Peyer's patch (tissue), 4 donors: ENCODE results near the gene SLC39A7. TPM values are rescaled to one million over a fixed set of nuclear protein-coding genes. Genes with fewer than 3 reads are reported as not detected.

ENCODE experiments used
- DNase-seq, 3 donors: peaks; one replicate each; pipeline ENCODE4 v3.0.0-alpha.2; 2017 to 2019
- H3K27ac ChIP-seq, 4 donors: fragments of 200-600 bp; sonication (generic); one replicate each; pipeline ENCODE4 v1.5.1; 2016 to 2019
- H3K27me3 ChIP-seq, 2 donors: fragments of 200-600 bp; sonication (generic); one replicate each; pipeline ENCODE4 v1.5.1; 2019
- H3K36me3 ChIP-seq, 3 donors: fragments of 200-600 bp; sonication (generic); one replicate each; pipeline ENCODE4 v1.5.1; 2016 to 2019
- H3K4me1 ChIP-seq, 4 donors: fragments of 200-600 bp; sonication (generic); one replicate each; pipeline ENCODE4 v1.5.1; 2016 to 2019
- H3K4me3 ChIP-seq, 4 donors: fragments of 200-600 bp; sonication (generic); 1 replicate in 3 of 4; 2 replicates in 1 of 4; pipeline ENCODE4 v1.5.1; 2016 to 2019; ENCODE audit warnings: mild to moderate bottlenecking in 1 of 4
- H3K9me3 ChIP-seq, 4 donors: fragments of 200-600 bp; sonication (generic); one replicate each; pipeline ENCODE4 v1.5.1; 2016 to 2019; ENCODE audit warnings: mild to moderate bottlenecking in 1 of 4
- POLR2A ChIP-seq, 2 donors: fragments of 450-650 bp; IDR thresholded peaks; one replicate each; pipeline ENCODE4 v1.5.1; 2017; ENCODE audit warnings: antibody characterized with exemption in 2 of 2, mild to moderate bottlenecking in 2 of 2, moderate library complexity in 2 of 2
- total RNA-seq, 4 donors: library from RNA; depleted of rRNA; stranded (reverse); fragments of >200 nt; gene quantifications; one replicate each; pipeline ENCODE4 v1.1.0, GENCODE V29; 2016
- TF ChIP-seq, protein P1 (sequence below), 6 experiments: fragments of 450-650 bp in 4 of 6; fragments of 200-600 bp in 2 of 6; sonication (generic) in 1 of 6; IDR thresholded peaks; one replicate each; pipeline ENCODE4 v1.5.1; 2017 to 2019; ENCODE audit warnings: antibody characterized with exemption in 6 of 6, mild to moderate bottlenecking in 3 of 6, moderate library complexity in 1 of 6

SLC39A7 gene
- total RNA-seq, 4 donors from 2014 or later = 33.8 to 99.0 (median 55.0) TPM

DNA sequence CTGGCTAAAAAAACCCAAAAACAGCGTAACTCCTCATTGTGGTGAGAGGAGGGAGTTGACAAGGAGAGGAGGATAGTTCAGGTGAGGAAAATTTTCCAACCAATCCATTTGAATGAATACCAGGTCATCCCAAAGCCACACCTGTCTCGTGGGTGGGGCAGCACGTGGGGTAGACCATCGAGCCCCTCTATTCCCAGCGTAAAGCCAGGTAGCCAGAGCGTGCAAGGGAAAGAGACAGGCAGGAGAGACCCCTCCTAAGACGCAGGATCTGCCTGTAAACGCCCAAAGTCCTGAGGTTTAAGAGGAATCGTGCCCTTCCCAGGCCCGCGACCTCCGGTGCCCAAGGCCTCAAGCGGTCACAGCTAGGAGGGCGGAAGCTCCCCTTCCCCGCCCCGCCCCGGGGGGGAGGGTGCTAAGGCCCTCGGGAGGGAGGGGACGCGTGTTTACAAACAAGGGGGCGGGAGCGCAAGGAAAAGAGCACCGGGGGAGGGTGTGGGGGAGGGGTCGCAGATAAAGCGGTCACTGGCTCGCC lies 914 bp upstream of the SLC39A7 start:
- DNase-seq = peak in 2 of 3 donors; percentile 72 to 83
- TF ChIP-seq POLR2A (IDR thresholded peaks at IDR 0.05) = no peak
- TF ChIP-seq, protein P1, sequence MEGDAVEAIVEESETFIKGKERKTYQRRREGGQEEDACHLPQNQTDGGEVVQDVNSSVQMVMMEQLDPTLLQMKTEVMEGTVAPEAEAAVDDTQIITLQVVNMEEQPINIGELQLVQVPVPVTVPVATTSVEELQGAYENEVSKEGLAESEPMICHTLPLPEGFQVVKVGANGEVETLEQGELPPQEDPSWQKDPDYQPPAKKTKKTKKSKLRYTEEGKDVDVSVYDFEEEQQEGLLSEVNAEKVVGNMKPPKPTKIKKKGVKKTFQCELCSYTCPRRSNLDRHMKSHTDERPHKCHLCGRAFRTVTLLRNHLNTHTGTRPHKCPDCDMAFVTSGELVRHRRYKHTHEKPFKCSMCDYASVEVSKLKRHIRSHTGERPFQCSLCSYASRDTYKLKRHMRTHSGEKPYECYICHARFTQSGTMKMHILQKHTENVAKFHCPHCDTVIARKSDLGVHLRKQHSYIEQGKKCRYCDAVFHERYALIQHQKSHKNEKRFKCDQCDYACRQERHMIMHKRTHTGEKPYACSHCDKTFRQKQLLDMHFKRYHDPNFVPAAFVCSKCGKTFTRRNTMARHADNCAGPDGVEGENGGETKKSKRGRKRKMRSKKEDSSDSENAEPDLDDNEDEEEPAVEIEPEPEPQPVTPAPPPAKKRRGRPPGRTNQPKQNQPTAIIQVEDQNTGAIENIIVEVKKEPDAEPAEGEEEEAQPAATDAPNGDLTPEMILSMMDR (IDR thresholded peaks at IDR 0.05) = no peak
- H3K27me3 ChIP-seq = no peaks in the 10 kb centered on the region
- no peaks in the 10 kb centered on the region for H3K9me3 ChIP-seq
- peaks cover 0 to 45% (median 3%) of the 10 kb centered on the region in 3 donors for H3K36me3 ChIP-seq
- peak overlapping the region; percentile 76 to 94 (median 91) for H3K4me3 ChIP-seq
- H3K4me1 ChIP-seq = peaks cover 0 to 47% (median 23%) of the 10 kb centered on the region in 4 donors
- peak overlapping the region; percentile 87 to 96 (median 94) for H3K27ac ChIP-seq

DNA sequence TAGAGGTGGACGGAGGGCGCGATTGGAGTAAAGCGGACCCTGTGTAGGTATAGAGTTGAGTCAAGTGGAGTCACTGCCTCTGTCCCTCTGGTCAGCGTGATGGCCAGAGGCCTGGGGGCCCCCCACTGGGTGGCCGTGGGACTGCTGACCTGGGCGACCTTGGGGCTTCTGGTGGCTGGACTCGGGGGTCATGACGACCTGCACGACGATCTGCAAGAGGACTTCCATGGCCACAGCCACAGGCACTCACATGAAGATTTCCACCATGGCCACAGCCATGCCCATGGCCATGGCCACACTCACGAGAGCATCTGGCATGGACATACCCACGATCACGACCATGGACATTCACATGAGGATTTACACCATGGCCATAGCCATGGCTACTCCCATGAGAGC lies 479 bp downstream of the SLC39A7 start:
- H3K4me1 ChIP-seq = peaks cover 0 to 53% (median 26%) of the 10 kb centered on the region in 4 donors
- H3K27ac ChIP-seq = peak overlapping the region; percentile 87 to 96 (median 94)
- TF ChIP-seq, protein P1 (IDR thresholded peaks at IDR 0.05) = peak in 1 of 6 experiments; percentile 10
- TF ChIP-seq POLR2A (IDR thresholded peaks at IDR 0.05) = no peak

GRCh38 chr6:33201935-33202334 lies 1.3 kb downstream of the SLC39A7 start:
- Histone ChIP-seq H3K4me1 (peaks cover 0 to 56% (median 26%) of the 10 kb centered on the region in 4 donors), H3K9me3 (no peaks in the 10 kb centered on the region), H3K27ac (peak overlapping the region in 1 of 4 donors; percentile 87), H3K27me3 (no peaks in the 10 kb centered on the region), H3K36me3 (peaks cover 0 to 23% (median 0%) of the 10 kb centered on the region in 3 donors), H3K4me3 (peak overlapping the region in 3 of 4 donors; percentile 76 to 94 (median 91))
- no peak for DNase-seq
- no peak for TF ChIP-seq POLR2A (IDR thresholded peaks at IDR 0.05)
- TF ChIP-seq, protein P1 (IDR thresholded peaks at IDR 0.05) = no peak

More for the DNA sequence above, 479 bp downstream of the SLC39A7 start:
- peak overlapping the region; percentile 76 to 94 (median 91) for H3K4me3 ChIP-seq
- H3K27me3 ChIP-seq = no peaks in the 10 kb centered on the region
- no peak for DNase-seq
- H3K9me3 ChIP-seq = no peaks in the 10 kb centered on the region
- peaks cover 0 to 31% (median 0%) of the 10 kb centered on the region in 3 donors for H3K36me3 ChIP-seq

- H3K4me1 ChIP-seq = peaks cover 0 to 61% (median 29%) of the 10 kb centered on the region in 4 donors
- H3K36me3 ChIP-seq = peaks cover 0 to 19% (median 0%) of the 10 kb centered on the region in 3 donors
- H3K27me3 ChIP-seq = no peaks in the 10 kb centered on the region
- TF ChIP-seq, protein P1 (IDR thresholded peaks at IDR 0.05) = no peak
- TF ChIP-seq POLR2A (IDR thresholded peaks at IDR 0.05) = no peak
- no peak overlapping the region for H3K27ac ChIP-seq
- no peak for DNase-seq
- no peak overlapping the region for H3K4me3 ChIP-seq
- no peaks in the 10 kb centered on the region for H3K9me3 ChIP-seq
Measured at GRCh38 chr6:33202799-33203198, 2.1 kb downstream of the SLC39A7 start.

DNA sequence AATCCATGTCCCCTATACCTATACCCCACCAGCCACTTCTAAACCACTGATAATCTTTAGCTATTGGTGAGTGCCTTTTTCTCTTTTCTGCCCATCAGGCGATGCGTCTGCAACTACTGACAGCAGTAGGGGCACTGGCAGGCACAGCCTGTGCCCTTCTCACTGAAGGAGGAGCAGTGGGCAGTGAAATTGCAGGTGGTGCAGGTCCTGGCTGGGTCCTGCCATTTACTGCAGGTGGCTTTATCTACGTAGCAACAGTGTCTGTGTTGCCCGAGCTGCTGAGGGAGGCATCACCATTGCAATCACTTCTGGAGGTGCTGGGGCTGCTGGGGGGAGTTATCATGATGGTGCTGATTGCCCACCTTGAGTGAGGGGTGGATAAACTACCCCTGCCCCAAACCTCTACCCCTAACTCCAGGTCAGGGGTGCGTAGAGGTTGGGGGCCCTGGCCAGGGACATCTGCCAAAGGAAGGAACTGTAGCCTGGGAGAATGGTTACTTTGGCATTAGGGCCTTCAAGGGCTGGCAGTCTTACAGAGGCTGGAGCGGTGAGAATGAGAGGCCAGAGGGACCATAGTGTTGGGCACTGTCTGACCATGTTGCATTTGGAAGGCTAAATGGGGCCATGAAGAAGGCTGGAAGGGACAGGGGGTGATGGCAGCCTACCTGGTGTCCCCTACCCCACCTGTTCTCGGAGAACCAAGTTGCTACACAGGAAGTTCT lies 2.9 kb downstream of the SLC39A7 start:
- H3K27ac ChIP-seq = peak overlapping the region in 3 of 4 donors; percentile 77 to 84 (median 77)
- DNase-seq = no peak
- peaks cover 0 to 19% (median 0%) of the 10 kb centered on the region in 3 donors for H3K36me3 ChIP-seq
- H3K9me3 ChIP-seq = no peaks in the 10 kb centered on the region
- H3K27me3 ChIP-seq = no peaks in the 10 kb centered on the region
- H3K4me1 ChIP-seq = peaks cover 0 to 52% (median 29%) of the 10 kb centered on the region in 4 donors
- no peak overlapping the region for H3K4me3 ChIP-seq
- TF ChIP-seq, protein P1 (IDR thresholded peaks at IDR 0.05) = no peak
- TF ChIP-seq POLR2A (IDR thresholded peaks at IDR 0.05) = no peak
